Fibroblast of skin of abdomen (primary cell): ENCODE measurements around the gene EPB41L1.
A peak's percentile ranks its signal among the peaks of the same experiment; 100 is the strongest.

Source experiments
- DNase-seq: peaks from one replicate; pipeline ENCODE4 v3.0.0-alpha.2; 2013

Gene EPB41L1

DNA sequence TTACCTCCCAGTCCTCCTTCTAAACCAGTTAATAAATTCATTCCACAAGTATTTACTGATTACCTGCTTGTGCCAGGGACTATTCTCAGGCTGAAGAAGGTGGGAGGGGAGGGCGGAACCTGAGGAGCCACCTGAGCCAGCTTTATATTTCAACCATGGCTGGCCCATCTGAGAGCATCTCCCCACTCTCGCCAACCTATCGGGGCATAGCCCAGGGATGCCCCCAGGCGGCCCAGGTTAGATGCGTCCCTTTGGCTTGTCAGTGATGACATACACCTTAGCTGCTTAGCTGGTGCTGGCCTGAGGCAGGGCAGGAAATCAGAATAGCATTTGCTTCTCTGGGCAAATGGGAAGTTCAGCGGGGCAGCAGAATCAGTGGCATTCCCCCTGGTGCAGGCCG lies 76.8 kb downstream of the EPB41L1 start:
- no peak for DNase-seq

DNA sequence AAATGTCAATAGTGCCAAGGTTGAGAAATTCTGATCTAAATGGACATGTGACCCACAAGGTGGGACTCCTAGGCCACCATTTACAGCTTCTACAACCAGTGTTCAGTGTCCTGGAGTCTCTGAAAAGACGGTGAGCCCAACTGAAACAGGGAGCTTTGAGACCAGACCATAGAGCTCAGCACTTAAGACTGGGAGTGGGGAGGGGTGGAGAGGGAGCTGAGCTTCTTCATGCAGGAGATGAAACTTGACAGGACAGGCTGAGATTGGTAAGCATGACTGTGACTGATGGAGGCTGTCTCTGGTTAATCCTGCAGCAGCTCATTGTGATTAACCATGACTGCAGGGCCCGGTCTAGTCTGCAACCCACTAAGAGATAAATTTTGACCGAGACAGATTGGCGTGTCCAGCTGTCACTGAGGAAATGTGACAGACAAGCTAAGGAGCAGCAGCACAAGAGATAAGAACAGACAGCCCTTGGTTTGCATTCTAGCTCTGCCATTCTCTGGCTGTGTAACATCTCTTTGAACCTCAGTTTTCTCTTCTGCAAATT lies 80.3 kb downstream of the EPB41L1 start:
- no peak for DNase-seq

DNA sequence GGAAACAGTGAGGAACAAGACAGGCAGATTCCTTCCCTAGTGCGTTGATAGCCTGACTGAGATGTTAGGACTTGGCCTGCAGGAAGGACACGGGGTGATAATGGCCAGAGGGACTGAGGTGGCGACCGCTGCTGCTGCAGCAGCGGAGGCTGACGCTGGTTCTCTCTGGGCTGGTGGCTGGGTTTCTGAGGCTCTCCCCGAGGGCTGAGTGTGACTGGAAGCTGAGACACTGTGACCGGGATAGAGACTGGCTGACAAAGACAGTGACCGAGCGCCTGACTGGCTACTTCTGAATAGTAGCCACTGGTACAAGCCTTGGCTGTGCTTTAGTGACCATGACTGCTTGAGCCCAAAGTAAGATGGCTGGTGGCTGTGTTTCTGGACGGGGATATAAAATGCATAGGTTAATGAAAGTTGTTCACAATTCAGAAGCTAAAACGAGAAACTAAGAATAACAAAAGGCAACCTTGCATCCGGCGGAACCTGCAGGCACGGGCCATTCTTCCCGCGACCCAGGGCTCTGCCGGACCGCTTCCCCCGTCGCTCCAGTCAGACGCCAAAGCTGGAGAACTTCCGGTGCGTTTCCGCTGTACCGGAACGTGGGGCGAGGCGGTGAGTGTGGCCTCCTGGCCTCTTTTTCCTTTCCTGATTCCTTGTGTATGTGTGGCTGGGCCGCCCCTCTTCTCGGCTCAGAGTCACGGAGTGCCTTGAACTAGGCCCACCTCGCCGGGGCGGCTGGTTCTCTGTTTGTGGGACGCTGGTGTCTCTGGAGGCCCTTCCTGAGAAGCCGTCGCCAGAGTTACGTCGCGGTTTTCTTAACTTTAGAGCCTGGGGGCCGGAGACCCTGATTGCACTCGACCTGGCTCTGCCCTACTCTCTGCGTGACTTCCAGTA lies 81.6 kb downstream of the EPB41L1 start, which contains the start of gene AAR2:
TSS of gene AAR2 (plus strand) at position 587 of the 894 bp plus-strand sequence. CDS start 3,391 bp downstream, outside the sequence.
- DNase-seq = peak; percentile 76

DNA sequence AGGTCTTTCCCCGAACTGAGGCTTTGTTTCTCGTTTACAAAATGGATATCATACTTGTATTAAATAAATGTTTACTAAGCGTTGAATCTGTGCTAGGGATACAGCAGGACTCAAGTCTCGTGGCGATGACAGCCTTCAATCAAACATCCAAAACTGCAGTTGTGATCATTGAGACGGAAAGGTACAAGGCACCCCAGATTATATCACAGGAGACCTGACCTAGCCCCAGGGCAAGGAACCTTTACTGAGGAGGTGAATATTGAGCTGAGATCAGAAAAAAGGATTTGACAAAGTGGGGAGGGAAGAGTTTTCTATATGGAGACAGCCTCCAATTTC lies 82.2 kb downstream of the EPB41L1 start:
- no peak for DNase-seq

DNA sequence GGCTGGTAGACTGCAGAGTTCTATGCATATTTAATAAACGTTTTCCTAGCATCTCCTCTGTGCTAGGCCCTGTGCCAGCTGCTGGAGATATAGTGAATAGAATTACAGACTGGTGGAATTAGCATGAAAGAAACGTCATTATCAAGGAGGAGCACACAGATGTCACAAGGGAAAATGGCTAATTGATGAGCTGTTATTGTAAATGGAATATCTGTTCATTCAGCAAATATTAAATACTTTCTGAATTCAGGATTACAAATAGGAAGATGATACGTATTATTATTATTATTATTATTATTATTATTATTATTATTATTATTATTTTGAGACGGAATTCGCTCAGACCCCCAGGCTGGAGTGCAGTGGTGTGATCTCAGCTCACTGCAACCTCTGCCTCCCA lies 82.9 kb downstream of the EPB41L1 start:
- DNase-seq = no peak

DNA sequence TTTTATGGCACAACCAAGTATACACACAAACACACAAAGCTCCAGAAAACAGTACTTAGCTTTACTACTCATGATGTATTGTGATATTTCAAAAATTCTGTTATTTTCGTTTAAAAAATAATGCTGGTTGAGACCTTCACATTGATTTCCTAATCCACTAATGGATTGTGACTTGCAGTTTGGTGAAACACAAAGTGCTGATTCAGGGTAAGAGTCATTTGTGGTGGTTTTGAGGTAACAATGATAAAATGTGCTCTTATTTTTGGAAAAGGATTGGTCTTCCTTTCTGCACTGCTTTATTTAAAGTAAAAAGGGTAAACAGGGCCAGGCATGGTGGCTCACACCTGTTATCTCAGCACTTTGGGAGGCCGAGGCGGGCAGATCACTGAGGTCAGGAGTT lies 83.6 kb downstream of the EPB41L1 start:
- DNase-seq = no peak

DNA sequence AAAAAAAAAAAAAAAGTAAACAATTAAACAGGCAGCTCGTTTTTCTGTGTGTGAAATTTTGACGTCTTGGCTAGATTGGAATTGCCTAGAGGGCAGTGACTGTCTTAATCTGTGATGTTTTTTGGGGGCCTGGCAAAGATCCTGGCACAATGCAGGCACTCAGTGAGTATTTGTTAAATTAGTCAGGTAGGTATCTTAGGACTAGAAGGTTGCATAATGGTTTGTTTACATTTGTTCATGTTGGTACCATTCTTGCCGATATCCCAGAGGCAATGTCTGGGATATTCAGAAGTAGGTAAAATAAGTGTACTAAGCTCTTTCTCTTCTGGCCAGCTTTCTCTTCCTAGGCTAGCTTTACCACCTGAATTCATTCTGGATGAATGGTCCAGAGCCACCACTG lies 84.2 kb downstream of the EPB41L1 start:
- no peak for DNase-seq

DNA sequence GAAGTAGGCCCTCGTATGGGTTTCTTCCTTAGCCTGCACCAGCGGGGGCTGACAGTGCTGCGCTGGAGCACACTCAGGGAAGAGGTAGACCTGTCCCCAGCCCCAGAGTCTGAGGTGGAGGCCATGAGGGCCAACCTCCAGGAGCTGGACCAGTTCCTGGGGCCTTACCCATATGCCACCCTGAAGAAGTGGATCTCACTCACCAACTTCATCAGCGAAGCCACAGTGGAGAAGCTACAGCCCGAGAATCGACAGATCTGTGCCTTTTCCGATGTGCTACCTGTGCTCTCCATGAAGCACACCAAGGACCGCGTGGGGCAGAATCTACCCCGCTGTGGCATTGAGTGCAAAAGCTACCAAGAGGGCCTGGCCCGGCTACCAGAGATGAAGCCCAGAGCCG lies 85.5 kb downstream of the EPB41L1 start:
- no peak for DNase-seq

DNA sequence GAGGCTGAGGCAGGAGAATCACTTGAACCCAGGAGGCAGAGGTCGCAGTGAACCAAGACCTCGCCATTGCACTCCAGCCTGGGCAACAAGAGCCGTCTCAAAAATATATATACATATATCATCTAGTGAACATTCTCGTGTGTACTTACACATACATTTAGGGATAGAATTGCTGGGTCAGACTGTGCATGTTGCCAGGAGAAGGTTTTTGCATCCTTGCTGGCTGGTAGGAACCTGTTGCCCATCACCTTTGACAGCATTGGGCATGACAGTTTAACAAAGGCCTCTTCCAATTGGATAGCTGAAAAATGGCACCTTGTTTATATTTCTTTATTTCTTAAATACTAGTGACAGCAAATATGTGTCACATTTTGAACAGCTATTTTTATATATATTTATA lies 87.1 kb downstream of the EPB41L1 start:
- DNase-seq = no peak

DNA sequence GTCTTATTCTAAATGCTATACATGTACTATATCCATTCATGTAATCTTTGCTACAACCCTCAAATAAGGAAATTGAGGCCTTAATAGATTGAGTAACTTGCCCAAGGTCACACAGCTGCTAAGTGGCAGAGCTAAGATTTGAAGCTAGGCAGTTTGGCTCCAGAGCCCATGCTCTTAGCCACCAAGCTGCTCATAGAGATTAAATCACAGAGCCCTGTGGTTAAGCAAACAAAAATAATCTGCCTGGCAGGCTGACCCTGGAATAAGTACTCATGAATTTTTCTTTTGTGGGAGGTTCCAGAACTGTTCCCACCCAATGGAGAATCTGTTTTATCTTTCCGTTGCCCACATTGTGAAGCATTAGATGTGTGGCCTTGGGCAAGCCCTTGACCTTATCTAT lies 89.2 kb downstream of the EPB41L1 start:
- no peak for DNase-seq

DNA sequence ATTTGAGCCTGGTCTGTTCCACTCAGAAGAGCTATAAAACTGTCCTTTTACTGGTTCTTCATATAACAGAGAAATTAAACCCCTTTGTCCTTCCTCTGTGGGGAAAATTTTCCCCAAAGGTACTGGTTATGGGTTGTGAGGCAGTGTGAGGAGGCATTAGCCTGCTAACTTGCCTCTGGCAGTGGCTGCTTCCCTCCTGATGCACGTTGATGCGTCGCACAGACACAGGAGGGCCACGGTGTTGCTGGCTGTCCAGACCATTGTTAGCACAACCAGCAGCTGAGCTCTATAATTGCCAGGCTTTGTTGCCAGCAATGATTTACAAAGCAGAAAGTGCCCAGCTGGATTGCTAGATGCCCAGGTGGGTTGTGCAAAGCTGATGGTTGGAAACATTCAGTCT lies 91.9 kb downstream of the EPB41L1 start:
- no peak for DNase-seq

DNA sequence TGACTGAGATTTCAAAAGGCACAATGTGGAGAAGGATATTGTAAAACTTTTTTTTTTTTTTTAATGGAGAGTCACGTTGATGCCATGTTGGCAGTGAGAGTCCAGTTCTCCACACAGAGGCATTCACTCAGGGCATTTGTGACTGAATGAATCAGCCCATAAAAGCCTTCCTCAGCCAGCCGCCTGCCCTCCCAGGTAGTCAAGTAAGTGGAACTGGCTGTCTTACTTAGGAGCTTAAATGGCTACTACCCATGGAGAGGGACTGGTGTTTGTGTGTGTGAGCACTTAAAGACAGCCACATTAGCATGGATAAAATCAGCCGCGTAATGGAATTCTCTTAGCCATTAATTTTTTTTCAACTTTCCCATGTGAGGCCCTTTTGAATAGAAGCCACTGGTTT lies 94.3 kb downstream of the EPB41L1 start:
- DNase-seq = no peak

DNA sequence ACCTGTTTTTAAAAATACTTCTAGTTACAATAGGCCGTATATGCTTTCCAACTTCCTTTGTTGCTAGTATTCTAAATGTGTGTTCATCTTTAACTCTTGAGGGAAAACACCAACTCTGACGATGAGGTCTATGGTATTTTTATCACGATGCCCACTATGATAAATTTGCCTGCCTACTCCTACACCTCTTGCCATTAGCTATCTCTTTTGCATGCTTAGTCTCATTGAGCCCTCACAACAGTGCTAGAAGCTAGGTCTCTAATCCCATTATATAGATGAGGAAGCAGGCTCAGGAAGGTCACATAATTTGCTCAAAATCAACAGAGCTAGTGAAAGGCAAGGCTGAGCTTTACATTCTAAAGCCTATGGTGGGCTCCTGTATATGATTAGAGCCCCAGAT lies 94.9 kb downstream of the EPB41L1 start:
- no peak for DNase-seq

DNA sequence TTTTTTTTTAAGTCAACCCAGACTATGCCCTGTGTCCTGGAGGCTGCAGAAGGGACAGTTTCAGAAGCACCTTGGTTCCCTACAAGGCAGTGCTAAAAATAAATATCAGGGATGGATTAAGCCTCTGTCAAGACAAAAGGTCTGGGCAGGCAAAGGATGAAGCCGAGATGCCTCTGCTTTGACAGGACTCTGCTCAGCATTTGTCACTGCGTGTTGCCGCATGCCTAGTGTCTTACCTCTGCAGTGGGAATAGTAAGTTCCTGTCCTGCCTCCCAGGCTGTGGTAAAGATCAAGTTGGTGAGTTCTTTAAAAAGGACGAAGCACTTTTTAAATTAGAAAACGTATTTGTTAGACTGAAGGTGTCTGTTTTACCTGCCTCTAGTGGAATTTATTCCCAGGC lies 96.9 kb downstream of the EPB41L1 start:
- DNase-seq = no peak

DNA sequence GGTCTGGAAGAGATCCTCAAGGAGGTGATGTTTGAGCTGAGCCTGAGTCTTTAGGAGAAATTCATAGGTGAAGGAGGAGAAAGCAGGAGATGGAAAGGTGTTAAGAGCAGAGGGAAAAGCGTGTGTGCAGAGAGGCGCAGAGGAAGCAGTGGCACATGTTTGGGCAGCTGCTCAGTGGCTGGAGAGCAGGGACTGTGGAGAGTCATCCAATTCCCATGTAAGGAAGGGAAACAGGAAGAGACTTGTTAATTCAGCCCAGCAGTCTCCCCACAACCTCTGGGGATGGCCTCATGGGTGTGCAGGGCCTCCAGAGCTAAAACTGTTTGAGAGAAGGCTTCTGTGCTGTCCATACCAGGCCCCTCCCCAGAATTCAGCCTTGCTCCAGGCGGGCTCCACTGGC lies 98.0 kb downstream of the EPB41L1 start:
- DNase-seq = no peak

DNA sequence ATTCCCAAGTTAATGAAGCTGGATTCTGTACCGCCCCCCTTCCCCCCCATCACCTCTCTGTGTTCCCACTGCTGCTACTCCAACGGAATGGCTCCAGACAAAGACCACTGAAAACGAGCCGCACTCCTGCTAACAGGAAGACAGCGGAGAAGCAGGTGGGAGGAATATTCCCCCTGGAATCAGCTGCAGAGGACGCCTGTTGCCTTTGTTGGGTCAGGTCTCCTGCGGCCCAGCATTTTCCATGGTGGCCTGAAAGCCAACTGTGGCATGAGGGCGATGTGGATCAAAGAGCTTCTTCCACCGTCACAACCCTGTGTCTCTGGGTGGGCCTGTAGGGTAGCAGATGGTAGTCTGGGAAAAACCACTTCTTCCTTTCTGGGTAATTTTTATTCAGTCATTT lies 98.5 kb downstream of the EPB41L1 start:
- DNase-seq = no peak

DNA sequence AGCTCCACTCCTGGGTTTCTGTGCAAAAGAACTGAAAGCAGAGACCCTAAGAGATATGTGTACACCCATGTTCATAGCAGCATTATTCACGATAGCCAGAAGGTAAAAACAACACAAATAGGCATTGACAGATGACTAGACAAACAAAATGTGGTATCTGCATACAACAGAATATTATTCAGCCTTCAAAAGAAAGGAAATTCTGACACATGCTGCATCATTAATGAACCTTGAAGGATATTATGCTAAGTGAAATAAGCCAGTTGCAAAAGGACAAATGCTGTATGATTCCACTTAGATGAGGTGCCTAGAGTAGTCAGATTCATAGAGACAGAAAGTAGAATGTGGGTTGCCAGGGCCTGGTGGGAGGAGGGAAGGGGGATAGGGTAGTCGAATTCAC lies 99.5 kb downstream of the EPB41L1 start:
- DNase-seq = no peak

DNA sequence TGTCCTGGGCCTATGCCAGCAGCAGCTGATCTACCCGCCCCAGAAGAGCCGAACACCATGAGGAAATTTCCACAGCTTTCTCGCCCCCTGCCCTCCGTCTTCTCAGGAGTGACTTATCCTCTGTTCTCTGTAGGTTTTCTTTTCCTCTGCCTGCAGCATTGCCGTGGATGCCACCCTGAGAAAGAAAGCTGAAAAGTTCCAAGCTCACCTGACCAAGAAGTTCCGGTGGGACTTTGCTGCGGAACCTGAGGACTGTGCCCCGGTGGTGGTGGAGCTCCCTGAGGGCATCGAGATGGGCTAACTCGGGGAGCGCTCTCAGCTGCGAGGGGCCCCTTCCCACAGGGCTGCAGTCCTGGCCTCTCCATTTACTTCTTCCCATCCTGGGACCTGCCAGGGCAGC lies 100.9 kb downstream of the EPB41L1 start:
- DNase-seq = no peak

DNA sequence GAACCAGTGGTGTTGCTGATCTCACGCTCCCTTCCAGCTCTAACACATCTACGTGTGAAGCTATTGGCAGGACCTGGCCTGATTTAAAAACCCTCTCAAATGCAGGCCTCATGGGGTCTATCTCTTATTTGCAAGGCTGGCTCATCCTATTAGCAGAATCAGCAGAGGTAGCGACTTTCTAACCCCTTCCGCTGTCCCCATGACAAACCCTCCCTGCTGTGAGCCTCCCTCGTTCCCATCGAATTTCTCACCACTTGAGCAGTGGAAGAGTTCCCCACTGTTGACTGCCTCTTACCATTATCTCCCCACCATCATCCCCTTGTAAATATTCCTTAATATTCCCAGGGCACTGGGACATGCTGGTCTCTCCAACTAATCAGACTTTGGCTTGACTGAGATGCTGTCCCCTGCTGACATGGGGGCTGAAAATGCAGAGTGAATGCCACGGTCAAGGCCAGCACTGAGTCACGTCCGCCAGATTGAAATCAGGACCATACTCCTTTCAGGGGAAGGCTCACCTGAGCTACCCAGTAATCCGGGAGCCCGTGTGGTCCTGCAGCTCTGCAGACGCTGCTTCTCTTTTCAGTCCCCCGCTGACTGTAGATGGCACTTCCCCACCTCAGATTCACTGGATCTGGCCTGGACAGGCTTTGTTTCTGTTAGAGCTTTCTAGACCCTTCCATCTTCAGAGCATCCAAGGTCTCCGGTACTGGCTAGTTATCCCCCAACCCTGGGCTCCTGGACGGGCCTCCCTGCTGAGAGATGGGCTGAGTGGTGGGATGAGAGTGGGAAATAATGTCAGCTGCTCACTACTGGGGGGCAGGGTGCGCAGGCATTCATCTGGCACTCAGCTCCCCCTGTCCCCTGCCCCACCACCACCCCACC lies 104.9 kb downstream of the EPB41L1 start:
- no peak for DNase-seq

DNA sequence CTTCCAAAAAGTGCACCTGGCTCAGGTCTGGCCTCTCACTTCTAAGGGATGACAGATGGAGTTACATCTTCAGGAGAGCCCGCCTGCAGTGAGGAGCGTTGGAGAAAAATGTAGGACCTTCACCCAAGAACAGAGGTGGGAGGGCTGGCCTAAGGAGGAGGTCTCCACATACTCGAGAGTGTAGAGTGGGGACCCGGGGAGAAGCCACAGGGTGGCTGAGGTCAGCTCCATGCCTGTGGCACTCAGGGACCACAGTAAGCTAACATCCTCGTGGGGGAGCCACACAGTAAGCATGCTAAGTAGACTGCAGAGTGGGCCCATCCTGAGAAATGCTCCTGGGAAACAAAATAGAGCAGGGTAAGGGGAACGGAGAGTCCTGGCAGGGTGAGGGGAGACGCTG lies 105.8 kb downstream of the EPB41L1 start:
- DNase-seq = no peak

DNA sequence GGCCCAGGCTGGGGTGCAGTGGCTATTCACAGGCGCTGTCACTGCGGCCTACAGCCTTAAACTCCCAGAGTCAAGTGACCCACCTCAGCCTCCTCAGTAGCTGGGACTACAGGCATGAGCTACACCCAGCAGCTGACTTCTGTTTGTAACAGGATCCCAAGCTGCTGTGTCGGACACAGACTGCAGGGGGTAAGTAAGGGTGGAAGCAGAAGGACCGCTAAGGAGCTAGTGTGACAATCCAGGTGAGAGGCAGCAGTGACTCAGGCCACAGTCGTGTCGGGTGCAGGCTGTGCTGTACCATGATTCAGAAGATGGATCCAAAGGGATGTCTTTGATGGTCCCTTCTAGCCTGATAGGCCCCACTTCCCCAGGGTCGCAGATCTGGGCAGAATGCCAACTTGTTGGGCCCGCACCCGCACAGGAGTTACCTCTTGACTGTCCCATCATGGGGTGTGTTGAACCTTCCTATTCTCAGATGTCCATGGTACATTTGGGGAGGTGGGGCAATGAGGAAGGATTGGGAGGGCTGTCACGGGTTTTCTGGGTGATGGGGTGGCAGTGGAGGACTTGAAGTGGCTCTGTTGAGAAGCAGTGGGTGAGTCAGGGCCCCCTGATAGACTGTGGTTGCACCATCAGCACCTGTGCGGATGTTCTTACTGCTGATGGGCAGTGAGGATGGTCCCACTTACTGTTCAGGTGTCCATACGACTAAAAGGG lies 107.0 kb downstream of the EPB41L1 start:
- no peak for DNase-seq

DNA sequence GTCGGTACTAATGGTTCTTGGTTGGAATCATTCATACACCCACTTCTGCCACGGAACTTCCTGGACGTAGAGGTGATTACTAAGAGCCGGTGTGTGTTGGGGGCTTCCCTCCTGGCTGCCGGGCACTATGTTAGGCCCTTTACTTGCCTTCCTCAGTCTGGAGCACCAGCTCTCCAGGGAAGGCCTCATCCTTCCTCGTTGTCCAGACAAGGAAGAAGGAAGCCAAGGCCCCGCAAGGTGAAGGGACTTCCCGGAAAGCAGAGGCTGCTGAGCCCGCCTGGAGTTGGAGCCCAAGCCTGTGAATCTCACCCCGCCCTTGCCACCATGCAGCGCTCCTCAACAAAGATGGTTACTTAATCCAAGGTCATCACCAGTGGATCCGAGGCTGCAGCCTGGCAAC lies 107.9 kb downstream of the EPB41L1 start:
- no peak for DNase-seq
